Omental fat pad (tissue), 4 donors: ENCODE results near the gene APBB2. TPM values are rescaled to one million over a fixed set of nuclear protein-coding genes. Genes with fewer than 3 reads are reported as not detected.
"Not testable (repeated sequence)": the region's sequence is repeated elsewhere in the genome, so short reads cannot be mapped to it uniquely, and the experiment has no call there.

Experiments
- ATAC-seq: fragments of 150-250 bp; one replicate; pipeline ENCODE4 v1.9.1; 2016; ENCODE audit warnings: mild to moderate bottlenecking, moderate library complexity; ENCODE audit not compliant: low FRiP score
- DNase-seq: peaks from one replicate; pipeline ENCODE4 v3.0.0-alpha.2; 2019; ENCODE audit warnings: low spot score
- CTCF ChIP-seq, 3 donors: fragments of 450-650 bp; IDR thresholded peaks; one replicate each; pipeline ENCODE4 v1.5.1; 2016 to 2017; ENCODE audit warnings: antibody characterized with exemption in 3 of 3, mild to moderate bottlenecking in 3 of 3, moderate library complexity in 2 of 3
- total RNA-seq, 4 donors: library from RNA; depleted of rRNA; stranded (reverse); fragments of >200 nt; gene quantifications; one replicate each; pipeline ENCODE4 v1.1.0, GENCODE V29; 2016

Gene APBB2
- total RNA-seq, 4 donors from 2014 or later: 76.6 to 138 (median 113) TPM

- ATAC-seq (no peak), DNase-seq (no peak)
- no peak for TF ChIP-seq CTCF (IDR thresholded peaks at IDR 0.05)
These were observed 287.3 kb downstream of the APBB2 start for GRCh38 chr4:40927074-40927473.

- ATAC-seq: no peak
- no peak for TF ChIP-seq CTCF (IDR thresholded peaks at IDR 0.05)
- DNase-seq: no peak
These were observed 289.6 kb downstream of the APBB2 start for GRCh38 chr4:40924793-40925117.

GRCh38 chr4:40924096-40924792 is 290.1 kb downstream of the APBB2 start:
- ATAC-seq (no peak), DNase-seq (no peak)
- peak in 1 of 3 donors; percentile 12 for TF ChIP-seq CTCF (IDR thresholded peaks at IDR 0.05)

- DNase-seq (no peak), ATAC-seq (no peak)
- TF ChIP-seq CTCF (IDR thresholded peaks at IDR 0.05): no peak
These were observed 290.8 kb downstream of the APBB2 start for GRCh38 chr4:40923316-40924095.

GRCh38 chr4:40919976-40920375 is 294.4 kb downstream of the APBB2 start:
- DNase-seq, ATAC-seq: not testable (repeated sequence)

GRCh38 chr4:40918330-40918729 is 296.0 kb downstream of the APBB2 start:
- DNase-seq (no peak), ATAC-seq (peak; percentile 41)
- no peak for TF ChIP-seq CTCF (IDR thresholded peaks at IDR 0.05)

- no peak for ATAC-seq
- DNase-seq: no peak
- no peak for TF ChIP-seq CTCF (IDR thresholded peaks at IDR 0.05)
These were observed 297.5 kb downstream of the APBB2 start for GRCh38 chr4:40916880-40917279.
